ENCODE data around the gene C12orf76.

The C12orf76 gene

DNA sequence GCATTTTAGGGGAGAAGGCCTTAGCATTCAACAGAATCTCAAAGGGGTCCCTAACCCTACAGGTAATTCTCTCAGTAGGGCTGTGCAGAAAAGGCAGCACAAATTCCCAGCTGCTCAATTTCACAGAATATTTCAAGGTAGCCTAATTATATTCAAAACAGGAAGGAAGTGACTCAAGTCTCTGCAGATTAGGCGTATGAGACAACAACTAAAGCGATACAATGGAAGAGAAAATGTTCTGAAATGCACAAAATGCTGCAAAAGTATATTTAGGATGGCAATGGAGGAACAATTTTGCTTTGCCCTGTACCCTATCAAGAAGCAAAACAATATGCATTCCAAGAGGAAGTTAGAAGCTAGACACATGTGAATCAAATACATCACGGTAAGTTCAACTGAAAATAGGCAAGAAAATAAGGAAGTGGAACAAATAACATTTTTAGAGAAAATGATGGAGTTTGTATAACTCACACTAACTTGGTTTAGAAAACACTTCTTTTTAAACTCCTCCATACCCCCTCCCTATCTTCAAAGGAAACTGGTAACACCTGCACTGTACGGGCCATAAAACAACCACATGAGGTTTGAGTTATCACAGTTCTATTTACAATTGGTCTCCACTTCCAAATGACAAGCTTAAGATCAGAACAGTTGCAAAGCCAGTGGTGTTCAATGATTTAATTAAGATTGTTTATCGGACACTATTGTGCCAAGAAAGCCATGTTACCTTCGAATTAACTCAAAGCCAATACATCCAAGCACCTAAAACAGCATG is 53.7 kb downstream of the C12orf76 start:
- DNase-seq, result no peak

GRCh38 chr12:109993091-109993490 is 55.2 kb downstream of the C12orf76 start:
- no peak for DNase-seq

GRCh38 chr12:109991586-109991985 is 56.7 kb downstream of the C12orf76 start:
- no peak for DNase-seq

All from NCI-H1092 (cell line).